ENCODE measurements around the gene ST3GAL3. TPM values are rescaled to one million over a fixed set of nuclear protein-coding genes. Genes with fewer than 3 reads are reported as not detected.
A peak's percentile ranks its signal among the peaks of the same experiment; 100 is the strongest.

ST3GAL3 gene
- total RNA-seq, 1 experiment from 2014 or later = 8.3 TPM

DNA sequence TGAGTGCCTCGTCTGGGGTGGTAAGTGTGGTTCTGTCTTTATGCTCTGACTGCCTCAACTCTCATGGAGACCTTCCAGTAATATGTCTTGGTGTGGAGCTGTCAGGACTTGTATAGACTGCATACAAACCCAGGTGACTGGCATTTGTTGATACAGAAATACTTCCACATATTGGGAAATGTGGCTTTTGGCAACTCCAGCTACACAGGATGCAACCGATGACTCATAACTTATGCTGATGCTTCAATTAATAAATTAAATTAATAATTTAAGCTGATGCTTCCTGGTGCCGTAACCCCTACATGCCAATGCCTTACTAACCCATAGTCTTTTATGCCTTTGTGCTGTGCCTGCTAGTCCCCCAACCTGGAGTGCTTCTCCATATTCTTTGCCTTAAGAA, 154.0 kb downstream of the ST3GAL3 start:
- H3K27me3 Mint-ChIP-seq (ENCODE audit: low read depth) = no peaks in the 10 kb centered on the region
- Histone ChIP-seq H3K27ac (ENCODE audit: insufficient read length, low read depth, low read length) (no peak overlapping the region), H3K9me3 (ENCODE audit: control insufficient read depth, low read depth, low read length) (no peaks in the 10 kb centered on the region), H3K4ac (ENCODE audit: low read depth, low read length) (no peak overlapping the region), H3K56ac (ENCODE audit: insufficient read length, low read depth, low read length) (no peak overlapping the region), H3K14ac (ENCODE audit: insufficient read depth, low read length) (no peak overlapping the region), H3K4me1 (ENCODE audit: insufficient read depth, low read length) (no peaks in the 10 kb centered on the region; the same call in 1 of the 2 replicates), H2BK5ac (ENCODE audit: insufficient read length, low read length) (no peak overlapping the region), H4K91ac (ENCODE audit: insufficient read length, low read depth, low read length) (no peak overlapping the region), H2BK20ac (ENCODE audit: low read depth, low read length, poor library complexity, severe bottlenecking) (no peak overlapping the region), H3K18ac (ENCODE audit: insufficient read length, low read depth, low read length) (no peak overlapping the region), H2BK12ac (ENCODE audit: insufficient read length, low read depth, low read length) (no peak overlapping the region), H2AFZ (ENCODE audit: low read length) (no peak overlapping the region), H3T11ph (ENCODE audit: low read length) (no peak overlapping the region), H2BK15ac (ENCODE audit: low read depth, low read length) (no peak overlapping the region), H4K8ac (replicated peaks; ENCODE audit: insufficient read length, low read depth, low read length) (no peak overlapping the region), H3K4me2 (ENCODE audit: insufficient read depth, insufficient read length, low read length) (no peak overlapping the region), H3K79me2 (ENCODE audit: insufficient read depth, low read length) (no peaks in the 10 kb centered on the region), H2BK120ac (ENCODE audit: low read depth, low read length, poor library complexity, severe bottlenecking) (no peak overlapping the region), H3K79me1 (ENCODE audit: insufficient read depth, low read depth, low read length, poor library complexity, severe bottlenecking) (no peaks in the 10 kb centered on the region), H2AK5ac (ENCODE audit: insufficient read length, low read length) (no peak overlapping the region), H3K23me2 (ENCODE audit: insufficient read length, low read depth, low read length, poor library complexity, severe bottlenecking) (no peaks in the 10 kb centered on the region), H3K9ac (ENCODE audit: extremely low read depth, insufficient read length, low read length) (no peak overlapping the region), H3K23ac (ENCODE audit: insufficient read length, low read depth, low read length) (no peak overlapping the region), H4K5ac (ENCODE audit: insufficient read length, low read depth, low read length) (no peak overlapping the region), H4K20me1 (ENCODE audit: control insufficient read depth, insufficient read depth, insufficient read length) (no peaks in the 10 kb centered on the region), H3K27me3 (ENCODE audit: insufficient read depth, low read length) (no peaks in the 10 kb centered on the region)
- WGBS (ENCODE audit: extremely low coverage, insufficient read length, low lambda C conversion rate) = no CpG with 5 or more reads among the region's 3 CpGs
- peak; percentile 9 for DNase-seq
- H3K4me3 Mint-ChIP-seq = no peak overlapping the region
- TF ChIP-seq, protein P1, sequence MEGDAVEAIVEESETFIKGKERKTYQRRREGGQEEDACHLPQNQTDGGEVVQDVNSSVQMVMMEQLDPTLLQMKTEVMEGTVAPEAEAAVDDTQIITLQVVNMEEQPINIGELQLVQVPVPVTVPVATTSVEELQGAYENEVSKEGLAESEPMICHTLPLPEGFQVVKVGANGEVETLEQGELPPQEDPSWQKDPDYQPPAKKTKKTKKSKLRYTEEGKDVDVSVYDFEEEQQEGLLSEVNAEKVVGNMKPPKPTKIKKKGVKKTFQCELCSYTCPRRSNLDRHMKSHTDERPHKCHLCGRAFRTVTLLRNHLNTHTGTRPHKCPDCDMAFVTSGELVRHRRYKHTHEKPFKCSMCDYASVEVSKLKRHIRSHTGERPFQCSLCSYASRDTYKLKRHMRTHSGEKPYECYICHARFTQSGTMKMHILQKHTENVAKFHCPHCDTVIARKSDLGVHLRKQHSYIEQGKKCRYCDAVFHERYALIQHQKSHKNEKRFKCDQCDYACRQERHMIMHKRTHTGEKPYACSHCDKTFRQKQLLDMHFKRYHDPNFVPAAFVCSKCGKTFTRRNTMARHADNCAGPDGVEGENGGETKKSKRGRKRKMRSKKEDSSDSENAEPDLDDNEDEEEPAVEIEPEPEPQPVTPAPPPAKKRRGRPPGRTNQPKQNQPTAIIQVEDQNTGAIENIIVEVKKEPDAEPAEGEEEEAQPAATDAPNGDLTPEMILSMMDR (conservative IDR thresholded peaks at IDR 0.05) = no peak
- no peaks in the 10 kb centered on the region for H3K36me3 Mint-ChIP-seq (ENCODE audit: insufficient read depth in 1 of 3, low read depth in 3 of 3)
- H3K27ac Mint-ChIP-seq = no peak overlapping the region; a peak in 1 of 7 replicates
- H3K9me3 Mint-ChIP-seq = no peaks in the 10 kb centered on the region
- H3K4me1 Mint-ChIP-seq = peaks cover 16 to 17% of the 10 kb centered on the region in 2 experiments
